H9 (cell line): ENCODE data around the gene CRCP. TPM values are rescaled to one million over a fixed set of nuclear protein-coding genes. Genes with fewer than 3 reads are reported as not detected.

Experiments
- DNase-seq: peaks from one replicate; pipeline ENCODE4 v3.0.0-alpha.2; 2017
- H2AFZ ChIP-seq: one replicate; pipeline ENCODE4 v1.6.1; 2013; ENCODE audit warnings: mild to moderate bottlenecking, low read length, control low read depth, moderate library complexity
- H2AK5ac ChIP-seq: 2 replicates; pipeline ENCODE4 v1.6.1; 2013; ENCODE audit warnings: low read length, control low read depth, mixed read lengths; ENCODE audit not compliant: insufficient read length
- H2BK120ac ChIP-seq: one replicate; pipeline ENCODE4 v1.6.1; 2013; ENCODE audit warnings: low read depth, mild to moderate bottlenecking, low read length, control low read depth, inconsistent platforms; ENCODE audit not compliant: poor library complexity, severe bottlenecking
- H2BK12ac ChIP-seq: 2 replicates; pipeline ENCODE4 v1.6.1; 2013; ENCODE audit warnings: low read length, control low read depth, mixed read lengths, low read depth; ENCODE audit not compliant: insufficient read length
- H2BK15ac ChIP-seq: 2 replicates; pipeline ENCODE4 v1.6.1; 2013; ENCODE audit warnings: low read depth, low read length, control low read depth
- H2BK20ac ChIP-seq: one replicate; pipeline ENCODE4 v1.6.1; 2013; ENCODE audit warnings: low read depth, mild to moderate bottlenecking, low read length, control low read depth, inconsistent platforms; ENCODE audit not compliant: poor library complexity, severe bottlenecking
- H2BK5ac ChIP-seq: 2 replicates; pipeline ENCODE4 v1.6.1; 2013; ENCODE audit warnings: low read length, control low read depth, mixed read lengths; ENCODE audit not compliant: insufficient read length
- H3K14ac ChIP-seq: 2 replicates; pipeline ENCODE4 v1.6.1; 2013; ENCODE audit warnings: low read length, control low read depth; ENCODE audit not compliant: insufficient read depth
- H3K18ac ChIP-seq: 2 replicates; pipeline ENCODE4 v1.6.1; 2013; ENCODE audit warnings: low read depth, mild to moderate bottlenecking, mixed read lengths, low read length, control low read depth; ENCODE audit not compliant: insufficient read length
- H3K23ac ChIP-seq: 2 replicates; pipeline ENCODE4 v1.6.1; 2013; ENCODE audit warnings: low read length, control low read depth, mixed read lengths, low read depth; ENCODE audit not compliant: insufficient read length
- H3K23me2 ChIP-seq: 2 replicates; pipeline ENCODE4 v1.6.1; 2013; ENCODE audit warnings: low read depth, mild to moderate bottlenecking, mixed read lengths, low read length, control low read depth; ENCODE audit not compliant: insufficient read length, poor library complexity, severe bottlenecking
- H3K27ac ChIP-seq: 2 replicates; pipeline ENCODE4 v1.5.1; 2013; ENCODE audit warnings: low read length, control low read depth, mixed read lengths, low read depth; ENCODE audit not compliant: insufficient read length
- H3K27me3 ChIP-seq: 2 replicates; pipeline ENCODE4 v1.6.1; 2013; ENCODE audit warnings: low read length, control low read depth, inconsistent platforms; ENCODE audit not compliant: insufficient read depth
- H3K4ac ChIP-seq: 2 replicates; pipeline ENCODE4 v1.6.1; 2013; ENCODE audit warnings: low read depth, mild to moderate bottlenecking, control low read depth, inconsistent platforms, low read length, moderate library complexity
- H3K4me1 ChIP-seq: 2 replicates; pipeline ENCODE4 v1.6.1; 2013; ENCODE audit warnings: low read length, control low read depth, inconsistent platforms; ENCODE audit not compliant: insufficient read depth
- H3K4me2 ChIP-seq: 2 replicates; pipeline ENCODE4 v1.6.1; 2013; ENCODE audit warnings: low read length, control low read depth, mixed read lengths; ENCODE audit not compliant: insufficient read length, insufficient read depth
- H3K56ac ChIP-seq: 2 replicates; pipeline ENCODE4 v1.6.1; 2013; ENCODE audit warnings: low read depth, mild to moderate bottlenecking, mixed read lengths, low read length, control low read depth; ENCODE audit not compliant: insufficient read length
- H3K79me1 ChIP-seq: 2 replicates; pipeline ENCODE4 v1.6.1; 2013; ENCODE audit warnings: low read depth, mild to moderate bottlenecking, moderate library complexity, low read length, control low read depth, inconsistent platforms; ENCODE audit not compliant: insufficient read depth, poor library complexity, severe bottlenecking
- H3K79me2 ChIP-seq: 2 replicates; pipeline ENCODE4 v1.6.1; 2013; ENCODE audit warnings: low read length, control low read depth, inconsistent platforms; ENCODE audit not compliant: insufficient read depth
- H3K9ac ChIP-seq: 2 replicates; pipeline ENCODE4 v1.6.1; 2013; ENCODE audit warnings: low read length, control low read depth, mixed read lengths; ENCODE audit not compliant: insufficient read length; ENCODE audit errors: extremely low read depth
- H3K9me3 ChIP-seq: one replicate; pipeline ENCODE4 v1.6.1; 2013; ENCODE audit warnings: low read depth, low read length, inconsistent platforms; ENCODE audit not compliant: control insufficient read depth
- H3T11ph ChIP-seq: one replicate; pipeline ENCODE4 v1.6.1; 2013; ENCODE audit warnings: mild to moderate bottlenecking, low read length, control low read depth, inconsistent platforms
- H4K20me1 ChIP-seq: one replicate; pipeline ENCODE4 v1.6.1; 2013; ENCODE audit not compliant: control insufficient read depth, insufficient read length, insufficient read depth
- H4K5ac ChIP-seq: 2 replicates; pipeline ENCODE4 v1.6.1; 2013; ENCODE audit warnings: low read depth, mild to moderate bottlenecking, mixed read lengths, low read length, control low read depth; ENCODE audit not compliant: insufficient read length
- H4K8ac ChIP-seq: replicated peaks from 2 replicates; pipeline ENCODE4 v1.6.1; 2013; ENCODE audit warnings: low read length, control low read depth, mixed read lengths, low read depth; ENCODE audit not compliant: insufficient read length
- H4K91ac ChIP-seq: 2 replicates; pipeline ENCODE4 v1.6.1; 2013; ENCODE audit warnings: low read depth, mild to moderate bottlenecking, moderate library complexity, mixed read lengths, low read length, control low read depth; ENCODE audit not compliant: insufficient read length
- H3K27ac Mint-ChIP-seq, 3 experiments: 2 replicates in 2 of 3; 3 replicates in 1 of 3; pipeline ENCODE4 v1.8.0; 2020 to 2021; ENCODE audit warnings: mixed read lengths in 3 of 3, mild to moderate bottlenecking in 1 of 3, moderate library complexity in 1 of 3
- H3K27me3 Mint-ChIP-seq: 2 replicates; pipeline ENCODE4 v1.8.0; 2021; ENCODE audit warnings: low read depth, mild to moderate bottlenecking, moderate library complexity, mixed read lengths
- H3K36me3 Mint-ChIP-seq, 3 experiments: 2 replicates in 2 of 3; 3 replicates in 1 of 3; pipeline ENCODE4 v1.8.0; 2020 to 2021; ENCODE audit warnings: low read depth in 3 of 3, mixed read lengths in 3 of 3; ENCODE audit not compliant: insufficient read depth in 1 of 3
- H3K4me1 Mint-ChIP-seq, 2 experiments: 2 replicates each; pipeline ENCODE4 v1.8.0; 2020; ENCODE audit warnings: mixed read lengths in 2 of 2
- H3K4me3 Mint-ChIP-seq, 2 experiments: 2 replicates in 1 of 2; 3 replicates in 1 of 2; pipeline ENCODE4 v1.8.0; 2020 to 2021; ENCODE audit warnings: mild to moderate bottlenecking in 2 of 2, mixed read lengths in 2 of 2, moderate library complexity in 1 of 2
- H3K9me3 Mint-ChIP-seq, 2 experiments: 2 replicates in 1 of 2; 3 replicates in 1 of 2; pipeline ENCODE4 v1.8.0; 2020; ENCODE audit warnings: mild to moderate bottlenecking in 2 of 2, mixed read lengths in 2 of 2, moderate library complexity in 1 of 2
- CTCF ChIP-seq: fragments of 200-600 bp; sonication (generic); conservative IDR thresholded peaks from 3 replicates; pipeline ENCODE4 v1.8.0; 2021; ENCODE audit warnings: antibody characterized with exemption, mild to moderate bottlenecking
- WGBS: extraction: QIAGEN DNeasy Blood & Tissue Kit; methylation state at CpG from one replicate; pipeline ENCODE4 v1.1.7; 2013; ENCODE audit warnings: missing lambda C conversion rate, low lambda C conversion rate, mixed read lengths; ENCODE audit not compliant: insufficient read length; ENCODE audit errors: extremely low coverage; 5-methylcytosine and 5-hydroxymethylcytosine counted together
- total RNA-seq: library from RNA; stranded (reverse); gene quantifications from 2 replicates; pipeline ENCODE4 v1.2.1, GENCODE V29; 2021

Gene CRCP
- total RNA-seq, 1 experiment from 2014 or later, result 39.0 TPM

- Histone ChIP-seq H3K79me1 (no peaks in the 10 kb centered on the region), H2BK12ac (no peak overlapping the region), H3K18ac (no peak overlapping the region), H3T11ph (no peak overlapping the region), H3K14ac (no peak overlapping the region), H4K91ac (no peak overlapping the region), H3K27ac (no peak overlapping the region), H3K4ac (no peak overlapping the region), H4K5ac (no peak overlapping the region), H2BK120ac (no peak overlapping the region), H3K56ac (no peak overlapping the region), H2AFZ (no peak overlapping the region), H3K27me3 (no peaks in the 10 kb centered on the region), H3K4me1 (no peaks in the 10 kb centered on the region), H4K20me1 (peaks cover 4% of the 10 kb centered on the region), H3K9ac (no peak overlapping the region), H4K8ac (no peak overlapping the region), H2BK5ac (no peak overlapping the region), H3K9me3 (no peaks in the 10 kb centered on the region), H2BK15ac (no peak overlapping the region), H3K4me2 (no peak overlapping the region), H3K79me2 (no peaks in the 10 kb centered on the region), H2AK5ac (no peak overlapping the region), H3K23me2 (no peaks in the 10 kb centered on the region), H2BK20ac (no peak overlapping the region), H3K23ac (no peak overlapping the region)
- Mint-ChIP-seq H3K9me3 (no peaks in the 10 kb centered on the region), H3K4me1 (no peaks in the 10 kb centered on the region), H3K4me3 (no peak overlapping the region), H3K36me3 (peaks cover 6 to 80% (median 53%) of the 10 kb centered on the region in 3 experiments; a peak in 6 of 7 replicates), H3K27me3 (no peaks in the 10 kb centered on the region), H3K27ac (peak overlapping the region in 1 of 3 experiments; percentile 23; a peak in 1 of 7 replicates)
- no CpG with 5 or more reads among the region's 8 CpGs for WGBS
- TF ChIP-seq CTCF, result no peak
- DNase-seq, result no peak
Observed at GRCh38 chr7:66138994-66139752, 24.5 kb downstream of the CRCP start.
